Loucy (cell line): Measurements from ENCODE around the gene OVOL3.

ENCODE experiments used
- H2AFZ ChIP-seq: fragments of 200-600 bp; sonication (generic); 2 replicates; pipeline ENCODE4 v1.6.0; 2016; ENCODE audit warnings: antibody characterized with exemption, mild to moderate bottlenecking, low read length, moderate library complexity
- H3F3A ChIP-seq: fragments of 200-600 bp; 2 replicates; pipeline ENCODE4 v1.6.0; 2016; ENCODE audit warnings: antibody characterized with exemption, low read depth, mild to moderate bottlenecking
- H3K27me3 ChIP-seq: fragments of 200-600 bp; sonication (generic); 2 replicates; pipeline ENCODE4 v1.6.1; 2014; ENCODE audit warnings: low read length, mild to moderate bottlenecking; ENCODE audit not compliant: insufficient read depth, poor library complexity, severe bottlenecking
- H3K36me3 ChIP-seq: fragments of 200-600 bp; sonication (generic); 2 replicates; pipeline ENCODE4 v1.6.1; 2016; ENCODE audit warnings: low read length; ENCODE audit not compliant: insufficient read depth
- H3K4me1 ChIP-seq: fragments of 200-600 bp; sonication (generic); 2 replicates; pipeline ENCODE4 v1.5.1; 2014; ENCODE audit warnings: low read length, mild to moderate bottlenecking; ENCODE audit not compliant: insufficient read depth, poor library complexity, severe bottlenecking
- H3K4me2 ChIP-seq: fragments of 200-600 bp; sonication (generic); 2 replicates; pipeline ENCODE4 v1.6.0; 2014; ENCODE audit warnings: antibody characterized with exemption, low read length, low read depth, mild to moderate bottlenecking; ENCODE audit not compliant: poor library complexity, severe bottlenecking
- H3K4me3 ChIP-seq: fragments of 200-600 bp; sonication (generic); 2 replicates; pipeline ENCODE4 v1.5.1; 2014; ENCODE audit warnings: low read length, mild to moderate bottlenecking, mixed read lengths; ENCODE audit not compliant: poor library complexity, severe bottlenecking
- H3K79me2 ChIP-seq: fragments of 200-600 bp; sonication (generic); 2 replicates; pipeline ENCODE4 v1.6.1; 2014; ENCODE audit warnings: low read length; ENCODE audit not compliant: insufficient read depth
- H3K9ac ChIP-seq: fragments of 200-600 bp; sonication (generic); 2 replicates; pipeline ENCODE4 v1.6.0; 2014; ENCODE audit warnings: mild to moderate bottlenecking, low read depth, low read length, moderate library complexity; ENCODE audit not compliant: poor library complexity, severe bottlenecking
- H3K9me2 ChIP-seq: fragments of 200-600 bp; sonication (generic); replicated peaks from 2 replicates; pipeline ENCODE4 v1.6.1; 2016; ENCODE audit warnings: low read depth, low read length, mixed read lengths
- H3K9me3 ChIP-seq: fragments of 200-600 bp; sonication (generic); 2 replicates; pipeline ENCODE4 v1.6.1; 2014; ENCODE audit warnings: mild to moderate bottlenecking, antibody characterized with exemption, low read length, low read depth; ENCODE audit not compliant: insufficient read depth
- H4K20me1 ChIP-seq: fragments of 200-600 bp; sonication (generic); 2 replicates; pipeline ENCODE4 v1.6.0; 2014; ENCODE audit warnings: antibody characterized with exemption, low read length, mild to moderate bottlenecking; ENCODE audit not compliant: insufficient read depth, poor library complexity, severe bottlenecking
- CTCF ChIP-seq: fragments of 200-600 bp; sonication (generic); conservative IDR thresholded peaks from 2 replicates; pipeline ENCODE4 v1.5.1; 2014; ENCODE audit warnings: mild to moderate bottlenecking, antibody characterized with exemption, low read length
- EZH2phosphoT487 ChIP-seq: fragments of 200-600 bp; IDR thresholded peaks from 2 replicates; pipeline ENCODE4 v1.6.1; 2018; ENCODE audit warnings: antibody characterized with exemption, mild to moderate bottlenecking, moderate library complexity, borderline replicate concordance

The OVOL3 gene

DNA sequence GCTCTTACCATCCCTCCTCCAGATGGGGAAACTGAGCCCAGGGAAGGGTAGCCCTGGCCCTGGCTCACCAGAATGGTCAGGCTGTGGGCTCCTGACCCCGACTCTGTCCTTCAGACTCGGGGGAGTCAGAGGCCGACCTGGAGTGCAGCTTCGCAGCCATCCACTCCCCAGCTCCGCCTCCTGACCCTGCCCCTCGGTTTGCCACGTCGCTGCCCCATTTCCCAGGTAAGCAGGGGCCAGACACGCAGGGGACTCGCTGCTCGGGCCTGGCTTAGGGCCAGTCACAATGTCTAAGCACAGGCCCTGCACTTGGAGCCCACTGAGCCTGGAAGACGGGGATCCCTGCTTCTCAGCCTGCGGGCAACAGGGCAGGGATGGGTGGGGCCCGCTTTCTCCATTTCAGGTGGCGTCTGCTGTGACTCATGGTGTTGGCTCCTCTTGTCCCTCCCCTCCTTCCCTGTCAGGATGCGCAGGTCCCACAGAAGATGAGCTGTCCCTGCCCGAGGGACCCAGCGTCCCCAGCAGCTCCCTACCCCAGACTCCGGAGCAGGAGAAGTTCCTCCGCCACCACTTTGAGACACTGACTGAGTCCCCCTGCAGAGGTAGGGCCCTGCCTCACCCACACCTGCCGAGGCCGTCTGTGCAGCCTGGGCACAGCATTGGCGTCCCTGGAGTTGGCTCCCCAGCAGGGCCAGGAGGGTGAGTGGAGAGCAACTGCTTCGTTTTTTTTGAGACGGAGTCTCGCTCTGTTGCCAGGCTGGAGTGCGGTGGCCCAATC lies 9.2 kb upstream of the OVOL3 start:
- Histone ChIP-seq H4K20me1 (no peaks in the 10 kb centered on the region), H2AFZ (no peak overlapping the region), H3K4me3 (no peak overlapping the region), H3K4me1 (no peaks in the 10 kb centered on the region), H3F3A (no peaks in the 10 kb centered on the region), H3K9me2 (no peaks in the 10 kb centered on the region), H3K9ac (no peak overlapping the region), H3K4me2 (no peak overlapping the region), H3K36me3 (peaks cover 71% of the 10 kb centered on the region; the same call in 1 of the 2 replicates), H3K27me3 (no peaks in the 10 kb centered on the region), H3K9me3 (no peaks in the 10 kb centered on the region), H3K79me2 (no peaks in the 10 kb centered on the region)
- no peak for TF ChIP-seq CTCF
- no peak for TF ChIP-seq EZH2phosphoT487

DNA sequence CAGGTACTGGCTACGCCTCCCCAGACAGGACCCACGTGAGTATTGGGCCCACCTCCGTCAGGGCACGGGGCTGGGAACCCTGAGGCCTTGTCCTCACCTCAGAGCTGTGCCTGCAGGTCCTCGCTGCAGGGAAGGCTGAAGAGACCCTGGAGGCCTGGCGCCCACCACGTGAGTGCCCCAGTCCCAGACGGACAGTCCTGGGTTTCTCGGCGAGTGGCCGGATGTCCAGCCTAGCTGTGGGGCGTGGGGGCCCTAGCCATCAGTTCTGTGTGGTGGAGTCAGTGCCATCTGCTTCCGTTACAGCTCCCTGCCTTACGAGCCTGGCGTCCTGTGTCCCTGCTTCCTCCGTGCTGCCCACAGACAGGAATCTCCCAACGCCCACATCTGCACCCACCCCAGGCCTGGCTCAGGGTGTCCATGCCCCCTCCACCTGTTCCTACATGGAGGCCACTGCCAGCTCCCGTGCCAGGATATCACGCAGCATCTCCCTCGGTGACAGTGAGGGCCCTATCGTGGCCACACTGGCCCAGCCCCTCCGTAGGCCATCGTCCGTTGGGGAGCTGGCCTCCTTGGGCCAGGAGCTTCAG lies 7.8 kb upstream of the OVOL3 start:
- Histone ChIP-seq H3K4me3 (no peak overlapping the region), H3F3A (no peaks in the 10 kb centered on the region), H4K20me1 (no peaks in the 10 kb centered on the region), H3K4me2 (no peak overlapping the region), H3K9ac (no peak overlapping the region), H3K9me3 (no peaks in the 10 kb centered on the region), H3K27me3 (no peaks in the 10 kb centered on the region), H3K9me2 (no peaks in the 10 kb centered on the region), H3K4me1 (no peaks in the 10 kb centered on the region), H3K79me2 (no peaks in the 10 kb centered on the region), H2AFZ (no peak overlapping the region), H3K36me3 (peaks cover 64% of the 10 kb centered on the region; the same call in 1 of the 2 replicates)
- TF ChIP-seq CTCF: no peak

- no peak overlapping the region for H3K4me3 ChIP-seq
Observed at GRCh38 chr19:36103842-36104552, 6.9 kb upstream of the OVOL3 start.

More at GRCh38 chr19:36103842-36104552, 6.9 kb upstream of the OVOL3 start:
- no peak for TF ChIP-seq CTCF
- no peak for TF ChIP-seq EZH2phosphoT487
- H3K9ac ChIP-seq: no peak overlapping the region
- no peaks in the 10 kb centered on the region for H3K27me3 ChIP-seq
- peaks cover 61% of the 10 kb centered on the region; the same call in 1 of the 2 replicates for H3K36me3 ChIP-seq
- H3K4me1 ChIP-seq: no peaks in the 10 kb centered on the region
- no peaks in the 10 kb centered on the region for H4K20me1 ChIP-seq
- H3F3A ChIP-seq: no peaks in the 10 kb centered on the region
- H2AFZ ChIP-seq: no peak overlapping the region
- no peaks in the 10 kb centered on the region for H3K79me2 ChIP-seq
- no peaks in the 10 kb centered on the region for H3K9me2 ChIP-seq
- no peaks in the 10 kb centered on the region for H3K9me3 ChIP-seq
- H3K4me2 ChIP-seq: no peak overlapping the region
